ENCODE results near the gene OR13D1. TPM values are rescaled to one million over a fixed set of nuclear protein-coding genes. Genes with fewer than 3 reads are reported as not detected.

OR13D1 gene
- total RNA-seq, 1 experiment from 2014 or later, result not detected

GRCh38 chr9:104658496-104659195 lies 35.7 kb upstream of the OR13D1 start:
- H3K79me2 ChIP-seq (ENCODE audit: insufficient read depth, low read length), result no peaks in the 10 kb centered on the region
- intact Hi-C loops (cut with micrococcal nuclease), result no loop called here
- ChIA-PET POLR2A (no interaction called here), RAD21 (ENCODE audit: low non-redundant PET in 1 of 2, low total read pairs in 2 of 2, uncharacterized antibody in 2 of 2, unreplicated experiment in 2 of 2) (no interaction called here), CTCF (no interaction called here)
- H3K9ac ChIP-seq (ENCODE audit: low read length), result no peak overlapping the region
- no peaks in the 10 kb centered on the region for H3K4me1 ChIP-seq (ENCODE audit: control insufficient read depth in 1 of 2, insufficient read depth in 2 of 2, low read length in 2 of 2)
- no peak for ATAC-seq
- no TSS peak for BruUV-seq (replicated peaks)
- no peaks in the 10 kb centered on the region for H3K9me3 ChIP-seq (ENCODE audit: control insufficient read depth in 1 of 2, insufficient read depth in 1 of 2, low read depth in 1 of 2, low read length in 2 of 2)
- no peak overlapping the region for H3K4me2 ChIP-seq (ENCODE audit: low read length)
- H2AFZ ChIP-seq (ENCODE audit: low read depth, low read length, poor library complexity, severe bottlenecking), result no peak overlapping the region
- no peaks in the 10 kb centered on the region for H3K36me3 ChIP-seq (ENCODE audit: control insufficient read depth in 1 of 2, insufficient read depth in 2 of 2, low read length in 2 of 2)
- no peak overlapping the region for H3K4me3 ChIP-seq (replicated peaks in 1 of 2; ENCODE audit: low read depth in 1 of 2, low read length in 2 of 2)
- no peaks in the 10 kb centered on the region for H3K9me2 ChIP-seq (ENCODE audit: insufficient read depth)
- H4K20me1 ChIP-seq (ENCODE audit: insufficient read depth), result no peaks in the 10 kb centered on the region
- no peaks in the 10 kb centered on the region for H3K27me3 ChIP-seq (ENCODE audit: insufficient read depth, low read length)
- no peak for DNase-seq (ENCODE audit: low read depth, low spot score)
- no peak overlapping the region for H3K27ac ChIP-seq (ENCODE audit: low read depth, low read length)
- TF ChIP-seq TCF7L2 (IDR thresholded peaks at IDR 0.05; ENCODE audit: borderline replicate concordance, extremely low read depth, insufficient read depth, insufficient read length) (no peak), CEBPB (IDR thresholded peaks at IDR 0.05; ENCODE audit: low read depth) (no peak), SIN3A (IDR thresholded peaks at IDR 0.05; ENCODE audit: low read depth) (no peak), ZBTB33 (IDR thresholded peaks at IDR 0.05; ENCODE audit: extremely low read depth, insufficient replicate concordance, low read length) (no peak), RAD21 (IDR thresholded peaks at IDR 0.05; ENCODE audit: low read depth) (no peak), EGR1 (IDR thresholded peaks at IDR 0.05; ENCODE audit: low read depth) (no peak), JUND (IDR thresholded peaks at IDR 0.05) (no peak), YY1 (IDR thresholded peaks at IDR 0.05; ENCODE audit: extremely low read depth, insufficient replicate concordance, low read depth, low read length) (no peak), CBX3 (IDR thresholded peaks at IDR 0.05; ENCODE audit: low read depth) (no peak), MAX (IDR thresholded peaks at IDR 0.05) (no peak), ATF3 (IDR thresholded peaks at IDR 0.05) (no peak), CTCF (IDR thresholded peaks at IDR 0.05 in 2 of 3, conservative IDR thresholded peaks at IDR 0.05 in 1 of 3; ENCODE audit: borderline replicate concordance in 1 of 3, insufficient read depth in 1 of 3, low read depth in 2 of 3, low read length in 2 of 3) (no peak), ELF1 (IDR thresholded peaks at IDR 0.05; ENCODE audit: borderline replicate concordance, low read depth) (no peak), EZH2 (IDR thresholded peaks at IDR 0.05) (no peak), FOSL1 (IDR thresholded peaks at IDR 0.05; ENCODE audit: low read depth) (no peak), ZFX (IDR thresholded peaks at IDR 0.05) (no peak), ZNF274 (IDR thresholded peaks at IDR 0.05; ENCODE audit: low read depth, low read length) (no peak), POLR2AphosphoS5 (IDR thresholded peaks at IDR 0.05; ENCODE audit: low read depth, low read length) (no peak)
